IMR-90 (cell line): Measurements from ENCODE around the gene AKAP3.

Experiments
- CTCF ChIP-seq: conservative IDR thresholded peaks from 2 replicates; pipeline ENCODE4 v1.5.1; 2012; ENCODE audit warnings: mild to moderate bottlenecking, low read depth, low read length, improper control_type of control experiment
- MAZ ChIP-seq: IDR thresholded peaks from 2 replicates; pipeline ENCODE4 v1.6.1; 2012; ENCODE audit warnings: low read depth, mild to moderate bottlenecking, low read length, improper control_type of control experiment, moderate library complexity, borderline replicate concordance
- POLR2A ChIP-seq: IDR thresholded peaks from 2 replicates; pipeline ENCODE4 v1.6.1; 2012; ENCODE audit warnings: mild to moderate bottlenecking, low read depth, low read length
- RAD21 ChIP-seq: IDR thresholded peaks from 2 replicates; pipeline ENCODE4 v1.6.1; 2012; ENCODE audit warnings: low read length, improper control_type of control experiment
- RFX5 ChIP-seq: IDR thresholded peaks from 2 replicates; pipeline ENCODE4 v1.8.0; 2012; ENCODE audit warnings: low read depth, mild to moderate bottlenecking, low read length, moderate library complexity
- USF2 ChIP-seq: fragments of 150-350 bp; IDR thresholded peaks from 2 replicates; pipeline ENCODE4 v1.6.1; 2017; ENCODE audit warnings: mild to moderate bottlenecking, antibody characterized with exemption, low read length, low read depth

GRCh38 chr12:4665236-4665635, 16.4 kb upstream of the AKAP3 start:
- TF ChIP-seq CTCF (no peak), RAD21 (no peak), POLR2A (no peak), RFX5 (no peak), USF2 (no peak), MAZ (no peak)
